Measurements from ENCODE around the gene BMP8A.
A peak's percentile ranks its signal among the peaks of the same experiment; 100 is the strongest.

The BMP8A gene

DNA sequence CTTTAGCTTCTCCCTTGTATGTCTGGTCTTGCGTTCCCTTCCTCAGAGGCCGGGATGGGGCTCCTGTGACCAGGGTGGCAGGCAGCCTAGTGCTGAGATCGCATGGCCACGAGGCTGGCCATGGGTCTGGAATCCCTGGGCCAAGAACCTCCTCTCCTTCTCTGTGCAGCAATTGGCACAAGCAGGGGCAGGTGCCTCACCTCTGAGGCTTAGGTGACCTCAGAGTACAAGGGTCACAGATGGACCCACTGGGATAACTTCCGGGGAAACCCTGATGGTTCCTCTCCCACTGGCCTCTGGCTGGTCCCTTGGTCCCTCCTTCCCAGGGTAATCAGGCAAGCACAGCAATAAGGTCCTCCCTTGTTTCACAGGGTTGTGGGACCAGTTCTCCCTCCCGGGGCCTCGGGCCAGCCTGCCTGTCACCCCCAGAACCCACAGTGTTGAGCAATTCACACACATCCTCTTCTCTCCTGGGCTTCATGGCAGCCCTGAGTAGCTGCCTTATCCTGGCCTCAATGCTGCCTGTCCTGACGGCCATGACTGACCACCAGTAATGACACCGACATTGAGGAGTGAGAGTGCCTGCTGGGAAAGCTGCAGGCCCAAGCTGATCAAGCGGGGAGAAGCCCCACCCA, 38.6 kb downstream of the BMP8A start:
- no peak for DNase-seq

DNA sequence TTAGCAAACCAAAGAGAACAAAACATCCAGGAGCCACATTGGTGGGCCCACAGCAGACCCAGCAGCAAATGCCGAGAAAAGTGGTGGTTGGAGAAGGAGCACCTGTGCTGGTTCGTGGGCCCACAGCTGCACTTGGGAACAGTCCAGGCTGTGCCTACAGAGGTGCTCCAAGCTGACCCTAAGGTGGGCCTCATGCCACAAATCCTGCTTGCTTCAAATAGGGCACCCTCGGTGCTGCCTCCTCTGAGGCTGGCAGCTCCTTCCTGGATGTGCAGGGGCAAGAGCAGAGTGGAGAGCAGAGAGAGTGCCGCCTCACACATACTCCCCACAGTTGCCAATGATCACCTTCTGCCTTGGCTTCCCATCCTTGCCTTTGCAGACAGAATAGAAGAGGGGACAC, 40.1 kb downstream of the BMP8A start:
- no peak for DNase-seq

DNA sequence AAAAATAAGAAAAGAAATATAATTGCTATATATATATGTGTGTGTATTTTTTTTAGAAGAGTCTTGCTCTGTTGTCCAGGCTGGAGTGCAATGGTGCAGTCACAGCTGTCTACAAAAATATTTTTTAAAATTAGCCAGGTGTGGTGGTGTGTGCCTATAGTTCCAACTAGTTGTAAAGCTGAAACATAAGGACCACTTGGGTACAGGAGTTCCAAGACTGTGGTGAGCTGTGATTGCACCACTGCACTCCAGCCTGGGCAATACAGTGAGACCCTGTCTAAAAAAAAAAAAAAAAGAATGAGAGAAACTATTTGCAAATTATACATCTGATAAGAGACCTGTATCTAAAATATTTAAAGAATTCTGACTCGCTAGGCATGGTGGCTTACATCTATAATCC, 42.0 kb downstream of the BMP8A start:
- no peak for DNase-seq

DNA sequence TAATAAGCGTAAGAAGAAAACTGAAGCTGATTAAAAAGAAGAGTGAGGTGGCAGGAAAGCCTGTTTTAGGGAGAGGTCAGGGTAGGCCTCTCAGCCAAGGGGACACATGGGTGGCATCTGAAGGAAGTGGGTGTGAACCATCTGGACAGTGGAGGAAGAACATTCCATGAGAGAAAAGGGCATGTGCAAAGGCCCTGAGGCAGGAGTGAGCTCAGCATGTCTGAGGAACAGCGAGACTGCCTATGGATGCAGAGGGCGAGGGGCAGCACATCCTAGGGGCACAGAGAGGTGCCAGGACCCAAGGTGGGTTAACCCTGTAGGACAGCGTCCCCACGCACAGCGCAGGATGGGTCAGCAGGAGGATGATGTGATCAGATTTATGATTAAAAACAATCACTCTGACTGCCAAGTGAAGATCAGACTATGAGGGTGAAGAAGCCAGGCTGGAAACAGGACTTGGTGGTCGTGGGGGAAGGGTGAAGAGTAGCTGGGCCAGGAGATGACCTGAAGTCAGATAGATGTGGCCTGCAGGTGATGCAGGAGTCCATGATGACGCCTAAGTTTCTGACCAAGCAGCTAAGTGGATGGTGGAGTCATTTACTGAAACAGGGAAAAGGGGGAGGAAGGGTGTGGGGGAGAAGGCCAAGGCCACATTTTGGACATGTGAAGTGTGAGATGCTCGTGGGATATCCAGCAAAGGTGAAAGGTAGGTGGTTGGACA, 47.3 kb downstream of the BMP8A start:
- DNase-seq, result no peak

DNA sequence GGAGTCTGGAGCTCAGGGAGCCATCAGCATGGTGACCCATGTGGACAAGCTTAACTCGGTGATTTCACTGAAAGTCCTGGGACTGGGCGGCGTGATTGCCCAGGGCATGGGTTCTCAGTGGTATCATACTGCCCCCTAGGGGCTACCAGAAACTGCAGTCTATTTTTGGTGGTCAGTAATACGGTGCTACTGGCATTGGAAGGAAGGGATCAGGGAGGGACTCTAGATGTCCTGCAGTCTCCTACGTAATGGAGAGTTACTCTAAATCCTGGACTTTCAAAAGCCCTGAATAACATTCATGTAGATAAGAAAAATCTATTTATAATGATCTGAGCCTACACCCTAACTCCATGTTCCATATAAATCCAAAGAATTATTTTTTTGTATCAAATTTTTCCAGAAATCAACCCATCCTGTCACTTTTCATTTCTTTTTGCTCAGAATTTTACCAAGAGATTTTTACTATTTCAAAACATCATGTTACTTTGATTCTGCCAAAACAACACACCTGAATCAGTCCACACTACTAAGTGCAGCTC, 47.9 kb downstream of the BMP8A start:
- DNase-seq, result peak; percentile 72 to 87

DNA sequence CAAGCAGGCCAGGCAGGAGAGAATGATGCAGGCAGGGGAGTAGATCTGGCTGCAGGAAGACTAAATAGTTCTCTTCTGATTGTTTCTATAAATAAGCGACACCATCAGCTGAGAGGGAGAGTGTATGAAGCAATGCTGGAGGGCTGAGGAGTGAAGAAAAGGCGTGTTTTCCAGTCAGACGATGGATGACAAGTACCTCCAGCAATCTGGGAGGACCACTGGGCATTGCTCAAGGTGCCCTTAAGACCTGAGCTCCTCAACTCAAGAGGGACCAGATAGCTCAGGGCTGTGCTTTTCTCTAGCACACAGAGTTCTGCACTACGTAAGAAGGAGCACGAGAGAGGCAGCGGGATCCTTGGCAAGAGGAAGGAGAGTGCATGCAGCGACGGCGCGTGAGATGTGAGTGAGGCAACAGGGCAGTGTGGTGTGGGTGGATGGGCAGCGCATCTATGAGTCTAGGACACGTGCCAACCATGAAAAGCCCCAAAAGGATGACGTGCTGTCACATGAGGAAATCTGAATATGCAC, 49.1 kb downstream of the BMP8A start:
- peak; percentile 94 to 98 for DNase-seq

DNA sequence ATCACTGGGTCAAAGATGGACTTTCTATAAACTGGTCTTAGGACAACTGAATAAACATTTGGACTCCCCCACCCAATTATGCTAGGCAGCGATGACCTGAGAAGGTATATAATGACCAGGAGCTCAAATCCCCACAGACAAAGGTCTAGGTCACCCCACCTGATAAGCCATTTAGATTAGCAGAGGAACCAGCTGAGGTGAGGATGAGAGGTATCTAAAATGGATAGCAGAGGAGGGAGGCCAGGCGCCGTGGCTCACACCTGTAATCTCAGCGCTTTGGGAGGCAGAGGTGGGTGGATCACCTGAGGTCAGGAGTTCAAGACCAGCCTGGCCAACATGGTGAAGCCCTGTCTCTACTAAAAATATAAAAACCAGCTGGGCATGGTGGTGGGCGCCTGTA, 51.5 kb downstream of the BMP8A start:
- no peak for DNase-seq

DNA sequence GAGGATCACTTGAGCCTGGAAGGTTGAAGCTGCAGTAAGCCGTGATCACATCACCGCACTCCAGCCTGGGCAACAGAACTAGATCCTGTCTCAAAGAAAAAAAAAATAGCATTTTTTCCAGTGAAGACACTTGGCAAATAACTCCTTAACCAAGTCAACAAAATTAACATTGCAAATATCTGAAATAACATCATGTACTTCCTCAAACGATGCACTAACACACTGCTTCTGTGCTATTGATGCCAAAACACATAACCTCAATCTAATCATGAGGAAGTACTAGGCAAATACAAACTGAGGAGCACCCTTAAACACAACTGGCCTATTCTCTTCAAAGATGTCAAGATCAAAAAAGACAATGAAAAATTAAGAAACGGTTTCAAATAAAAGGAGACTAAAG, 52.9 kb downstream of the BMP8A start:
- DNase-seq, result peak; percentile 49 to 67

DNA sequence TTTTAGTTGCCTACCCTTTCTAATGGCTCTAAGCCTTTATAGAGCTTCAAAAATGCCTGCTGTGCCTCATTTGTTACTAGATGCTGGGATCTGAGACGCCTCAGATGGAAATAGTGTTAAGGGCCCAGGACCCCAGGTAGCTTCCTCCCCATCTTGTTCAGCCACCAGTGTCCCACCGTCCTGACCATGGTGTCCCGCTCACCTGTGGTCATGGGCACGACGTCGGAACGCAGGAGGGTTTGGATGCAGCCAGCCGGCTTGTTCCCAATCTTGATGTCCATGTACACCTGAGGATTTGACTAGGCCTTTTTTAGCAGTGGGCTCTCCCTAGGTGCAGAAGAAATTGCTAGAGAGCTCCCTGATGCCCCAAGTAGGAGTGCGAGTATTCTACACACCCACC, 54.1 kb downstream of the BMP8A start:
- DNase-seq, result no peak

DNA sequence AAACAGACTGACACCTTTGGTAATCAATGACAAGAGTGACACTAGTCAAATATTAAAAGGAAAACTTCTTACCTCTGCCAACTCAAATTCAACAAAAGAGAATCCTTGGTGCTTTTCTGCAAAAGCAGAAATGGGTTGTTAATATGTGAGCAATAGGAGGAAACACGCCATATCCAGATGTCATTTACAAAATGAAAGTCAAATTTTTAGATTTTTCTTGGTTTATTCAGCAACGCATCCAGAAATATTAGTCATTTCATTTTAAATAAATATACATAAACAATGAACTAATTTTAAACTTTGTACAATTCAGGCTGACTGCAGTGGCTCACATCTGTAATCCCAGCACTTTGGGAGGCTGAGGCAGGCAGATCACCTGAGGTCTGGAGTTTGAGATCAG, 62.8 kb downstream of the BMP8A start:
- no peak for DNase-seq

DNA sequence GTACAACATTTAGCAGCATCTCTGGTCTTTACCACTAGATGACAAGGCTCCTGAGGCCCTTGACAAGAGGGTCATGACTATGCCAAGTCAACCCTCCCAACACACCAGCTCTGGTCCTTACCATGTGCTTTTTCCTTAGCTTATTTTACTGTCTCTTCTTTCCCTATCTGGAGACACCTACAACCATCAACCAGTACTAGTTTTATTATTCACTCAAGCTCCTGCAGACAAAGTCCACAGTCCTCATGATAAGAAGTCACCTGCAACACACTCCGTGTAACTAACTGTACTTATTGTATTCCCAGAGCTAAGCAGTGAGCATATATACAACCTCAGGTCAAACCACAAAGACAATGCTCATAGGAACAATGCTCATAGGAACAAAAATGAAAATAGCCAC, 69.8 kb downstream of the BMP8A start:
- DNase-seq, result no peak

DNA sequence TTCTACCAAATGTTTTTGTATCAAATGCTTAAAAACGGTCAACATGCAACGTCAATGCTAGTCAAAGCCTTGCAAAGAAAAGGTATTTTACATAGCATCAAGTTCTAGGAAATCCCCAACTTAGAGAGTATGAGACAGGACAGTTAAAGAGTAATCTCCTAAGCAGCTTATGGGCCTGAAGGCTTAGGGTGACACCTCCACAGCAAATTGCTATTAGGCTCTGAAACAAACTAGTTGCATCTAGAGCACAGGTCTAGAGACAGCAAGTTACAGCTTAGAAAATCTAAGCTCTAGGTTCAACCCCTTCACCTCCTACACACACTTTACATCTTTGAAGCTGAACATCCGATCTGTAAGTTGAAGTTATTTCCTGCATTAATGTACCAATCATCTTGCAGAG, 71.5 kb downstream of the BMP8A start:
- DNase-seq, result no peak

DNA sequence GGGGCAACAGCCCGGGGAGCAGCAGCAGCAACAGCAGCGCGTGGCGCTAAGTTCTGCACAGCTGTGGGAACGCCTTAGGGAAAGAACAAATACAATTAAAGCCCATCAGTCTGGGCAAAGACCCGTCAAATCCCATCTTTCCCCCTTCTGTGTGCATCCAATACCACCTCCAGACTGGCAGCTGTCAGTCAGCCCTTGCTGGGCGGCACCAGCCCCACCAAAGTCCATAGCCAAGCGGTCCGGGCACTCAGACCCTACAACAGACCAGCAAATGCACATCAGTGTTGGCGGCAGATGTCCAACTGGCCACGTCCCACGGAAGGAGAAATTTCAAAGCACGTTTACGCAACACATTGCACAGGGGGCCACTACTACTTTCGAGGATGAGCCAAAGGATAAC, 72.2 kb downstream of the BMP8A start:
- no peak for DNase-seq

DNA sequence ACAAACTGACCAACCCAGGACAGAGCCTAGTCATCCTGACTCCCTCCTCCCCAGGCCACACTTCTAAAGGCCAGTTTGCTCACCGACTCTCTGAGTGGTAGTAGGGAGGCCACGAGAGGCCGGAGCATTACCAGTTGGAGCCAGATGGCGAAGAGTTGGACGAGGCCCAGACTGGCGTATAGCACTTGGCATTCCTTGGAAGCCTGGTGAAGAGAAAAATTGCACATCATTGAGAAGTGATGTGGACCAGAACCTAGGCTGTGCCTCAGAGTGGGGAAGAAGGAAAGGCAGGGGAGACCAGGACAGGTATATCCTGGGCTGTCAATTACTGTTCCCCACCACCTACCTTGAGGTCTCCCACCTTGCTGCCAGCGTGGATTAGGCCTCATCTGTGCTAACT, 72.9 kb downstream of the BMP8A start:
- DNase-seq, result no peak

DNA sequence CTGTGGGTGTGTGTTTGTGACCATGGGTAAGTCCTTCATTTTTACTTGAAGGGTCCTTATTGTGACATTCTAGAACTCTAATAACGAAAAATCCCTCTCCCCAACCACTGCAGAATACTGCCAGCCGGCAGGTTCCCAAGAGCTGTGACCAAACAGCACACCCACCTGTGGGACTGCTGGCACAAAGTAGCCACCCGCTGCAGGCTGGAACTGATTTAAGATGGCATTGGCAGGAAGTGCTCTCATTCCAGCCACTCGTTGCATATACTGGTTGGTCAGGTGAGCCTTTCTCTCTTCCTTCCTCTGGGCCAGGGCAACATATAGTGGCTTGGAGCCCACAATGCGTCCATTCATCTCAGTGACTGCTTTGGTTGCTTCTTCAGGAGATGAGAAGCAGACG, 73.5 kb downstream of the BMP8A start:
- no peak for DNase-seq

DNA sequence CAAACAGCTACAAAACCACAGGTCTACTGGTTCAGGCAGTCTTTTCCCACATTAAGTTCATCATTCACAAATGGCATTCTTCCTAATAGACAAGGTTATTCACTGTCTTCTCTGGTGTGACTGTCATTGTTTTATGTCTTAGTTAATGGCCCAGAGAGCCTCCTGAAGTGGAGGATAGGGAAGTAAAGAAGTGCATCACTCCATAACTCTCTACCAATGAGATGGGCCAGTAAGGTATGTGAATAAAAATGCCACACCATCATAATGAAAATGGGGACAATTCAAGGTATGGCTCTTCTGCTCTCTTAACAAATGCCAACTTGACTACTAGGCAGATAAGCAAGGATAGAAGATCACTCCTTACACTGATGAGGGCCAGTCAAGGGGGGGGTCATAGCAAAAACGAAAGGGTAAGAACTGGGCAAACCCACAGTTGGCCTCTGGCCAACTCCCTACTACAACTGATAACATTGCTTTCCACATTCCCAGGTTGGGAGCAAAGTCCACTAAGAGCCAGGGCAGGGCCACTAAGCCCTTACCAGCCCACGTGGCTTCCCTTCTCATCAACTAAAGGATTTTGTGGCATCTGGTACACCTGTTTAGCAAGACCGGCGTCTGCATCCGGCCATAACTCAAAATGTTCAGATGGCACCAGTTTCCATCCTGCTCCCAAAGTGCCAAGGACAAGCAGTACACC, 75.2 kb downstream of the BMP8A start:
- no peak for DNase-seq

DNA sequence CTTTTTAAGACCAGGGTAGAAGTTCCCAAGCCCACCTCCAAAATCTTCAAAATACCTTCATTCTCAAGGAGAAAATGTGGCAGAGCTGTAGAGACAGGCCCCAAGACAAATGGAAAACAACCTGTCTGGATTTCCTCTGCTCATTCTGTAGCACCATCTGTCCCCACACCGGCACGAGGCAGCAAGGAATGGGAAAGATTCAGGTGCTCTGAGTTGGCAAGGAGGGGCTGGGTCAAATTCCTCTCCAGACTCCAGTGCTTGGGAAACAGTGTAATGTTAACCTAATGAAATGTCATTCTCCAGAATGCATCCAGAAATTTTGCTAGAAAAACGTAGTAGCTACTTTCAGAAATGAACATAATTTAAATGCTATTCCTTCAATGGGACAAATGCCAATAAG, 75.9 kb downstream of the BMP8A start:
- DNase-seq, result no peak

DNA sequence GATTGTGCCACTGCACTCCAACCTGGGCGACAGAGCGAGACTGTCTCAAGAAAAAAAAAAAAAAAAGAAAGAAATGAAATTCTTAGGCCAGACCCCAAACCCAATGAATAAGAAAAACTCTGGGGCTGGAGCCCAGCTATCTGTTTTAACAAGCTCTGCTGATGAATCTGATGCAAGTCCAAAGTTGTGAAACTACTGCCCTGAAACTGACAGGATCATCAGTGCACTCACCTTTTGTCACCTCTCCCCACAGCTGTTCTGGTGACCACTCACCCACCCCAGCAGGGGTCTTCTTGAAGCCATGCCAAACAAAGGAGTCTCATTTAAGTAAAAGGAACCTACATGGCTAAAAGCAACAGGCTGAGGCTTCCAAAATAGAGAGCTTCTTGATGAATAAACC, 76.8 kb downstream of the BMP8A start:
- DNase-seq, result no peak

DNA sequence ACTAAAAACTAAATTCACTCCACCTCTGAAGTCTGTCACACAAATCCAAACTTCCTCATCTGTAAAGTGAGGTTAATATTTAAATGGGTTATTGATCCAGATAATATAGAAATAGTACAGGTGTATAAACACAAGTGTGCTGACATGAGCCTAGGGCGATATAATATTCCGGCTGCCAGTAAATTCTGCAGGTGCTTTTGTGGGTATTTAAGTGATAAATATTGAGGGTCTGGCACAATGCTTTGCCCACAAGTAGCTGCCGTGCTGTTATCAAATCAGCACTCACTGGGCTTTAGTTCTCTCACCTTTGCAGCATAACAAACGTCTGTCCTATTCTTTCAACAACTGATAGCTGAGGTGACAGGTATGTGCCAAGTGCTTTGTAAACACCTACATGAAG, 77.6 kb downstream of the BMP8A start:
- no peak for DNase-seq

DNA sequence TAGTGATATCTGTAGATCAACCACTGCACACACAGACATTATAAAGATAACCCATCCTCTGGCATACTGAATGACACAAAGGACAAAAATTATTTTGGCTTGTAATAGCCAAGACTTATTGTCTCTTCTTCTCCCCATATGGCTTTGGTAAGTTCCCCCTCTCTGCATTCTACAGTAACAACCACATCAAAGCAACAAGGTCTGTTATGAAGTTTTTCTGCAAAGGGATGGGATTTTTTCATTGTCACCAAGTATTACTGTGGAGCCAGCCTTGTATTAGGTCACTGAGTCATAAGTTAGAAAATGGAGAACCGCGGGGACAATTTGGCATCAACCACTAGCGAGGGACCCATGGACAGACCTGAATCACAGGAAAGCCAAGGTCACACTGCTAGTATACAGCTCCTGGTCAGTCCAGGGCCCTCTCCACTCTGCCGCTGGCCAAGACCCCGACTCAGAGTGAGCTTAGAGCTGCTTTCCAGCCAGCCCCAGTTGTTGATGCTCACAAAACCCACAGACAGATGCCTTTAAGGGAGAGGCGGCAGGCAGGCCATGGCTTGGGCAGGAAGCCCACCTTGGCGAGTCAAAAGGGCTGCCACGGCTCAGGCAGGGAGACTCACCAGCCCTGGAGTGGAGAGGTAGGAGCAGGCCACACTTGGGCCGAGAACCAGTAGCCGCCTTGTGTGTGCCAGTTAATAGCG, 79.2 kb downstream of the BMP8A start:
- DNase-seq, result no peak

DNA sequence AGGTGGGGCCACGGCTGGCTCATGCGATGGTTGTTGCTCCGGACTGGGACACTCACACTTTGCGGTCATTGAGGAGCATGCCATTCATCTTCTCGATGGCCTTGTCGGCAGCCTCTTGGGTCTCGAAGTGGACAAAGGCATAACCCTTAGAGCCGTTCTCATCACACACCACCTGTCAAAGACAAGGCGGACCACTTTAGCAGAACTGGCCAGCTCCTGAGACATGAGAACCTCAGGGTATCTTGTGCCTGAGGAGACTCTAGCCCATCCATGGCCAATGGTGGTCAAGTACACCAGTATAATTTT, 79.7 kb downstream of the BMP8A start:
- no peak for DNase-seq

DNA sequence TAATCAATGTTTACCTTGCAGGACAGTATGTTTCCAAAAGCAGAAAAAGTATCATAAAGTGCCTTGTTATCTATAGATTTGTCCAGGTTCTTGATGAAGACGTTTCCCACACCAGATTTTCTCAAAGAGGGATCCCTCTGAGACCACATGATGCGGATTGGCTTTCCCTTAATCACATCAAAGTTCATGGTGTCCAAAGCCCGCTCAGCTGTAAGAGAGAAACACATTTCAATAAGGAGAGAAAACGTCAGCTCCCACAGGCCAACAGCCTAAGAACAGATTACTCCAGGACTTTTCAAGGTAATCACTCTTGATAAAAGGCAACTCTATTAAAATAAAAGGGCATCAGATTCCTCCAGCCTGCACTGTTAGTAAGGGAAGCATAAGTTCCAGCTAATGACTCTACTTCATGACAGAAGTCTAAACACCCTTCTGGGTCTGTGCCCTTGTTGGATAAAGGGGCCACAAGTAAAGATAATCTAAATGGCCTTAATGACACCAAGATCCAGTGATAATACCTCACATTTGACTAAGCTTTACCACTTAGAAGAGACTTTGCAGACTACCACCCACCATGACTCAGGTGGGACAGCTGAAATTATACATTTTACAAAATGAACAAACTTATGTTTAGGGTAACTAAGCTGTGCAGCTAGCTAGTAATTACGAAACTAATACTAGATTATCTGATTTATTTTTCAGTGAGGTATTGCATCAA, 81.1 kb downstream of the BMP8A start:
- no peak for DNase-seq

DNA sequence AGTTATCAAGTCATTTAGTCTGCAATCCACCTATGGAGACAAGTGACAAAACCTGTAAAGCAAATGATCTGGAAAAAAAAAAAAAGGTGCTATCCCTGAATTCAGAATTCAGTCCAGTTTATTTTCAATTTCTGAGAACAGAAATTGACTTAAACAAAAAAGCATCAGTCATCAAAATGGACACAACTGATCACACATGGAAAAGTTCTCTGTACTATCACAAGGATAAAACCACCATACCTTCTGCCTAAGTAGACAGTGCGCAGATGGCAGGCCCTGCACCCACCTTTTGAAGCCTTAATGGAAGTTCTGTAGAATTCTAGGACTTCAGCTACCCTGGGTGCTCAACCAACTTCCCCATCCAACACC, 81.6 kb downstream of the BMP8A start:
- DNase-seq, result no peak

All from inflammatory macrophage treated with lipopolysaccharide for 1 hour (primary cell).